ENCODE data around the gene HDAC11. TPM values are rescaled to one million over a fixed set of nuclear protein-coding genes. Genes with fewer than 3 reads are reported as not detected.

Gene HDAC11
- total RNA-seq, 1 donor from 2014 or later, result 10.2 TPM

DNA sequence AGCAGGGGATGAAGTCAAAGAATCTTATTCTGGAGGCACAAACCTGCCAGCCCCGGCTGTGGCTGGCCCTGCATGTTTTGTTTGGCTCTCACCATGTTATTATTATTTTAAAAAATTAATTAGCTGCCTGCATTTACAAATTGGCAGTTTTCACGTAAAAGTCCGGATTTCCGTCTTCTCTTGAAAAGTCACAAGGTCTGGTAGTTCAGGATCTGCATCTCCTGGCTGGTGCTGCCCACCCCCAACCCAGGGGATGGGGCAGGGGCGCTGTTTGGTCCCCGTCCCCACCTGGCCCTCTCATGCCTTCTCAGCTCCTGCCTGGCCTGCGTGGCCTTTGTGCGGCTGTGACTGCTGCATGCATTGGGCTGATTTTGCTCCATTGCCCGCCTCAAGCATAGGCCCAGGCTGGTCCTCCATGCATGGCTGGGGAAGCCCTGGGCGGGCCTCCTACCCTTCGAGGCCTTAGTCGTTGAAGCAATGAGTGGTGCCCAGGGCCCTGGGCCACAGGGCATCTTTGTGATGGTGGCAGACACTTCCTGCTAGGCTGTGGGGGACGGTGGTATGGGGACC is 70.8 kb downstream of the HDAC11 start:
- FAIRE-seq, result no peak

GRCh38 chr3:13552857-13553652 is 72.9 kb downstream of the HDAC11 start:
- DNase-seq (ENCODE audit: low spot score in 2 of 2) (no peak), FAIRE-seq (no peak)

More for the DNA sequence above, 70.8 kb downstream of the HDAC11 start:
- DNase-seq (ENCODE audit: low spot score in 2 of 2), result no peak

GRCh38 chr3:13553686-13554085 is 73.6 kb downstream of the HDAC11 start:
- DNase-seq (ENCODE audit: low spot score in 2 of 2) (no peak), FAIRE-seq (no peak)

GRCh38 chr3:13555753-13556152 is 75.6 kb downstream of the HDAC11 start:
- no peak for DNase-seq (ENCODE audit: low spot score in 2 of 2)

More at GRCh38 chr3:13555753-13556152, 75.6 kb downstream of the HDAC11 start:
- no peak for FAIRE-seq

Small RNAs within 50 kb of the gene (small RNA-seq; reads per million reads assigned to genes)
- gene AC027124.2, result not detected

Other genes starting within 250 kb of the HDAC11 start
- gene NUP210, start 60.0 kb upstream of the HDAC11 start, total RNA-seq, result 6.5 TPM
- gene FBLN2, start 68.8 kb downstream of the HDAC11 start, total RNA-seq, result 5.3 TPM

Data from frontal cortex (tissue), 4 donors.